ENCODE data around the gene MTREX.

The MTREX gene

GRCh38 chr5:55437452-55437851, 129.7 kb downstream of the MTREX start:
- DNase-seq: no peak

GRCh38 chr5:55437859-55438206, 130.0 kb downstream of the MTREX start:
- DNase-seq: no peak

- DNase-seq: no peak
Observed at GRCh38 chr5:55438998-55439397, 131.2 kb downstream of the MTREX start.

GRCh38 chr5:55440188-55440646, 132.4 kb downstream of the MTREX start:
- no peak for DNase-seq

- no peak for DNase-seq
Observed at GRCh38 chr5:55441107-55441771, 133.4 kb downstream of the MTREX start.

GRCh38 chr5:55441954-55442353, 134.2 kb downstream of the MTREX start:
- DNase-seq: no peak

GRCh38 chr5:55445791-55446190, 138.0 kb downstream of the MTREX start:
- DNase-seq: no peak

GRCh38 chr5:55446640-55447351, 139.0 kb downstream of the MTREX start:
- DNase-seq: no peak

- no peak for DNase-seq
Observed at GRCh38 chr5:55450050-55450765, 142.4 kb downstream of the MTREX start.

- DNase-seq: no peak
Observed at GRCh38 chr5:55451976-55452375, 144.2 kb downstream of the MTREX start.

GRCh38 chr5:55453211-55453610, 145.4 kb downstream of the MTREX start:
- DNase-seq: no peak

GRCh38 chr5:55454282-55454681, 146.5 kb downstream of the MTREX start:
- no peak for DNase-seq

GRCh38 chr5:55456216-55456895, 148.6 kb downstream of the MTREX start:
- DNase-seq: no peak

GRCh38 chr5:55459572-55459971, 151.8 kb downstream of the MTREX start:
- DNase-seq: no peak

GRCh38 chr5:55463613-55464012, 155.8 kb downstream of the MTREX start:
- DNase-seq: no peak

- DNase-seq: no peak
Observed at GRCh38 chr5:55467862-55468551, 160.2 kb downstream of the MTREX start.

- no peak for DNase-seq
Observed at GRCh38 chr5:55469839-55470238, 162.1 kb downstream of the MTREX start.

- no peak for DNase-seq
Observed at GRCh38 chr5:55470282-55470681, 162.5 kb downstream of the MTREX start.

GRCh38 chr5:55471468-55471867, 163.7 kb downstream of the MTREX start:
- DNase-seq: no peak

GRCh38 chr5:55472642-55473041, 164.9 kb downstream of the MTREX start:
- no peak for DNase-seq
